ENCODE results near the gene CARS1. TPM values are rescaled to one million over a fixed set of nuclear protein-coding genes. Genes with fewer than 3 reads are reported as not detected.

The CARS1 gene
- total RNA-seq, 1 experiment from 2014 or later, result 67.6 TPM

- H3K27me3 Mint-ChIP-seq (ENCODE audit: unreplicated experiment), result no peaks in the 10 kb centered on the region
- intact Hi-C loops (cut with micrococcal nuclease; ENCODE audit: unreplicated experiment), result no loop called here
- H3K9me3 Mint-ChIP-seq (ENCODE audit: low read depth, unreplicated experiment), result no peaks in the 10 kb centered on the region
- no peak for DNase-seq
- H3K27ac Mint-ChIP-seq (ENCODE audit: unreplicated experiment), result no peak overlapping the region
- H3K4me1 Mint-ChIP-seq (ENCODE audit: low read depth, unreplicated experiment), result peaks cover 35% of the 10 kb centered on the region
- no peak overlapping the region for H3K4me3 Mint-ChIP-seq (ENCODE audit: low read depth, unreplicated experiment)
- peaks cover 71% of the 10 kb centered on the region for H3K36me3 Mint-ChIP-seq (ENCODE audit: insufficient read depth, unreplicated experiment)
- BruUV-seq (replicated peaks), result no TSS peak
- CTCF ChIA-PET, result no interaction called here
- TF ChIP-seq CTCF (IDR thresholded peaks at IDR 0.05; ENCODE audit: unreplicated experiment), result no peak
These were observed 105.8 kb downstream of the CARS1 start for GRCh38 chr11:2951231-2952110.

Other genes starting within 250 kb of the CARS1 start
- gene CDKN1C, start 171.6 kb downstream of the CARS1 start, total RNA-seq (2022), result 2.2 and 2.4 TPM in 2 replicates
- 111 and 142 TPM in 2 replicates for gene PHLDA2, start 128.0 kb downstream of the CARS1 start, total RNA-seq (2022)
- 140 and 150 TPM in 2 replicates for gene NAP1L4, start 65.1 kb downstream of the CARS1 start, total RNA-seq (2022)
- 6.1 and 7.1 TPM in 2 replicates for gene OSBPL5, start 107.9 kb upstream of the CARS1 start, total RNA-seq (2022)
- gene MRGPRG, start 161.4 kb upstream of the CARS1 start, total RNA-seq (2022), result not detected in 2 replicates
- gene MRGPRE, start 175.0 kb upstream of the CARS1 start, total RNA-seq (2022), result not detected in 2 replicates